Stomach (tissue), 4 donors: ENCODE results near the gene ERMP1.

Experiments used
- CTCF ChIP-seq, 7 experiments: fragments of 450-650 bp in 4 of 7; fragments of 200-600 bp in 3 of 7; sonication (generic) in 3 of 7; IDR thresholded peaks; one replicate each; pipeline ENCODE4 v1.5.1; 2016 to 2019; ENCODE audit warnings: antibody characterized with exemption in 7 of 7, control low read depth in 2 of 7, mild to moderate bottlenecking in 1 of 7
- EP300 ChIP-seq: sonication (generic); formaldehyde crosslinking; IDR thresholded peaks from one replicate; pipeline ENCODE4 v1.6.1; 2017; ENCODE audit warnings: antibody characterized with exemption
- POLR2A ChIP-seq, 4 donors: fragments of 450-650 bp; IDR thresholded peaks; one replicate each; pipeline ENCODE4 v1.6.1; 2016; ENCODE audit warnings: antibody characterized with exemption in 4 of 4, control low read depth in 2 of 4, mild to moderate bottlenecking in 1 of 4, moderate library complexity in 1 of 4
- POLR2AphosphoS5 ChIP-seq, 3 donors: sonication (generic); formaldehyde crosslinking; IDR thresholded peaks; one replicate each; pipeline ENCODE4 v1.6.1; 2016; ENCODE audit warnings: antibody characterized with exemption in 3 of 3

GRCh38 chr9:5756633-5757032 lies 76.3 kb downstream of the ERMP1 start:
- TF ChIP-seq CTCF (IDR thresholded peaks at IDR 0.05): no peak
- TF ChIP-seq EP300: no peak
- no peak for TF ChIP-seq POLR2A (IDR thresholded peaks at IDR 0.05)
- no peak for TF ChIP-seq POLR2AphosphoS5 (IDR thresholded peaks at IDR 0.05)
